Measurements from ENCODE around the gene PPARD.

The PPARD gene

DNA sequence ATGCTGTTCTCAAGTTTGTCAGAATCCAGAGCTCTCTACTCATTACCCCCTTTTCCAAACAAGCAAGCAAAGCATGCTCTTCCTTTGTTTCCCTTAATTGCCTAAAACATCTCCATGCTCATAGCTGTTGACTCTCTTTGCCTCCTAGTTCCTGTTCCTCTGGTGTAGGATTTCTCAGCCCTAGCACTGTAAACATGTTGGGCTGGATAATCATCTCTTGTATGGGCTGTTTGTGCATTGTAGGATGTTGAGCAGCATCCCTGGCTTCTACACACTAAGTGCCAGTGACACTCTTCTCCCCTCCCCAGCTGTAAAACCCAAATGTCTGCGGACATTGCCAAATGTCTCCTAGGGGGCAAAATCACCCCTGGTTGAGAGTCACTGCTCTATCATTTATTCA is 14.0 kb downstream of the PPARD start:
- H3K9ac ChIP-seq (ENCODE audit: low read depth in 1 of 2, low read length in 2 of 2): no peak overlapping the region
- no peaks in the 10 kb centered on the region for H3K27me3 ChIP-seq (ENCODE audit: control insufficient read depth in 1 of 2, insufficient read depth in 2 of 2, low read length in 2 of 2)
- H3K27ac ChIP-seq (ENCODE audit: low read depth, low read length): no peak overlapping the region
- H3K4me3 ChIP-seq (ENCODE audit: low read depth in 1 of 2, low read length in 2 of 2): no peak overlapping the region
- peaks cover 18 to 44% of the 10 kb centered on the region in 2 donors for H3K36me3 ChIP-seq (ENCODE audit: control insufficient read depth in 1 of 2, insufficient read depth in 2 of 2, low read length in 2 of 2)
- H3K9me3 ChIP-seq (ENCODE audit: control insufficient read depth in 1 of 2, low read length in 2 of 2): no peaks in the 10 kb centered on the region
- H3K4me1 ChIP-seq (ENCODE audit: control insufficient read depth in 1 of 2, insufficient read depth in 2 of 2, low read length in 2 of 2): no peaks in the 10 kb centered on the region

DNA sequence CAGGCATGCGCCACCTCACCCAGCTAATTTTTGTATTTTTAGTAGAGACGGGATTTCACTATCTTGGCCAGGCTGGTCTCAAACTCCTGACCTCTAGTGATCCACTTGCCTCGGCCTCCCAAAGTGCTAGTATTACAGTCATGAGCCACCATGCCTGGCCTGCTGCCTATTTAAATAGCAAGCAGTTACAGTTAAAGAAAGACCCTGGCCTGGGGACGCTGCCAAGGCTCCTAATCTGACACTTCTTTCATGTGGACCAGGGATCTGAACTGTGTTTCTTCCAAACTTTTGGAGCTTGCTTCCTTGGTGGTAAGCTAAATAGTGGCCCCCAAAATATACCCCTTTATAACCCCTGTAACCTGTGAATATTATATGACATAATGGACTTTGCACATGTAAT is 15.3 kb downstream of the PPARD start:
- H3K36me3 ChIP-seq (ENCODE audit: control insufficient read depth in 1 of 2, insufficient read depth in 2 of 2, low read length in 2 of 2): peaks cover 15 to 36% of the 10 kb centered on the region in 2 donors
- H3K4me1 ChIP-seq (ENCODE audit: control insufficient read depth in 1 of 2, insufficient read depth in 2 of 2, low read length in 2 of 2): no peaks in the 10 kb centered on the region
- no peaks in the 10 kb centered on the region for H3K27me3 ChIP-seq (ENCODE audit: control insufficient read depth in 1 of 2, insufficient read depth in 2 of 2, low read length in 2 of 2)
- H3K27ac ChIP-seq (ENCODE audit: low read depth, low read length): no peak overlapping the region
- no peak overlapping the region for H3K4me3 ChIP-seq (ENCODE audit: low read depth in 1 of 2, low read length in 2 of 2)
- H3K9me3 ChIP-seq (ENCODE audit: control insufficient read depth in 1 of 2, low read length in 2 of 2): no peaks in the 10 kb centered on the region
- H3K9ac ChIP-seq (ENCODE audit: low read depth in 1 of 2, low read length in 2 of 2): no peak overlapping the region

- Histone ChIP-seq H3K4me3 (ENCODE audit: low read depth in 1 of 2, low read length in 2 of 2) (no peak overlapping the region), H3K27ac (ENCODE audit: low read depth, low read length) (no peak overlapping the region), H3K27me3 (ENCODE audit: control insufficient read depth in 1 of 2, insufficient read depth in 2 of 2, low read length in 2 of 2) (no peaks in the 10 kb centered on the region), H3K36me3 (ENCODE audit: control insufficient read depth in 1 of 2, insufficient read depth in 2 of 2, low read length in 2 of 2) (peaks cover 11 to 32% of the 10 kb centered on the region in 2 donors), H3K9me3 (ENCODE audit: control insufficient read depth in 1 of 2, low read length in 2 of 2) (no peaks in the 10 kb centered on the region), H3K4me1 (ENCODE audit: control insufficient read depth in 1 of 2, insufficient read depth in 2 of 2, low read length in 2 of 2) (no peaks in the 10 kb centered on the region), H3K9ac (ENCODE audit: low read depth in 1 of 2, low read length in 2 of 2) (no peak overlapping the region)
Measured at GRCh38 chr6:35358086-35358485, 15.7 kb downstream of the PPARD start.

- H3K4me3 ChIP-seq (ENCODE audit: low read depth in 1 of 2, low read length in 2 of 2): no peak overlapping the region
- peaks cover 10 to 26% of the 10 kb centered on the region in 2 donors for H3K36me3 ChIP-seq (ENCODE audit: control insufficient read depth in 1 of 2, insufficient read depth in 2 of 2, low read length in 2 of 2)
- H3K27me3 ChIP-seq (ENCODE audit: control insufficient read depth in 1 of 2, insufficient read depth in 2 of 2, low read length in 2 of 2): no peaks in the 10 kb centered on the region
- H3K4me1 ChIP-seq (ENCODE audit: control insufficient read depth in 1 of 2, insufficient read depth in 2 of 2, low read length in 2 of 2): no peaks in the 10 kb centered on the region
- H3K9me3 ChIP-seq (ENCODE audit: control insufficient read depth in 1 of 2, low read length in 2 of 2): no peaks in the 10 kb centered on the region
- no peak overlapping the region for H3K9ac ChIP-seq (ENCODE audit: low read depth in 1 of 2, low read length in 2 of 2)
- H3K27ac ChIP-seq (ENCODE audit: low read depth, low read length): no peak overlapping the region
Measured at GRCh38 chr6:35359346-35359743, 17.0 kb downstream of the PPARD start.

- H3K27me3 ChIP-seq (ENCODE audit: control insufficient read depth in 1 of 2, insufficient read depth in 2 of 2, low read length in 2 of 2): no peaks in the 10 kb centered on the region
- H3K27ac ChIP-seq (ENCODE audit: low read depth, low read length): no peak overlapping the region
- no peaks in the 10 kb centered on the region for H3K9me3 ChIP-seq (ENCODE audit: control insufficient read depth in 1 of 2, low read length in 2 of 2)
- no peaks in the 10 kb centered on the region for H3K4me1 ChIP-seq (ENCODE audit: control insufficient read depth in 1 of 2, insufficient read depth in 2 of 2, low read length in 2 of 2)
- H3K4me3 ChIP-seq (ENCODE audit: low read depth in 1 of 2, low read length in 2 of 2): no peak overlapping the region
- H3K9ac ChIP-seq (ENCODE audit: low read depth in 1 of 2, low read length in 2 of 2): no peak overlapping the region
- peaks cover 10 to 26% of the 10 kb centered on the region in 2 donors for H3K36me3 ChIP-seq (ENCODE audit: control insufficient read depth in 1 of 2, insufficient read depth in 2 of 2, low read length in 2 of 2)
Measured at GRCh38 chr6:35359744-35360348, 17.5 kb downstream of the PPARD start.

- Histone ChIP-seq H3K9ac (ENCODE audit: low read depth in 1 of 2, low read length in 2 of 2) (no peak overlapping the region), H3K27ac (ENCODE audit: low read depth, low read length) (no peak overlapping the region), H3K36me3 (ENCODE audit: control insufficient read depth in 1 of 2, insufficient read depth in 2 of 2, low read length in 2 of 2) (peaks cover 10 to 26% of the 10 kb centered on the region in 2 donors), H3K4me1 (ENCODE audit: control insufficient read depth in 1 of 2, insufficient read depth in 2 of 2, low read length in 2 of 2) (no peaks in the 10 kb centered on the region), H3K4me3 (ENCODE audit: low read depth in 1 of 2, low read length in 2 of 2) (no peak overlapping the region), H3K27me3 (ENCODE audit: control insufficient read depth in 1 of 2, insufficient read depth in 2 of 2, low read length in 2 of 2) (no peaks in the 10 kb centered on the region), H3K9me3 (ENCODE audit: control insufficient read depth in 1 of 2, low read length in 2 of 2) (no peaks in the 10 kb centered on the region)
Measured at GRCh38 chr6:35360349-35361138, 18.2 kb downstream of the PPARD start.

DNA sequence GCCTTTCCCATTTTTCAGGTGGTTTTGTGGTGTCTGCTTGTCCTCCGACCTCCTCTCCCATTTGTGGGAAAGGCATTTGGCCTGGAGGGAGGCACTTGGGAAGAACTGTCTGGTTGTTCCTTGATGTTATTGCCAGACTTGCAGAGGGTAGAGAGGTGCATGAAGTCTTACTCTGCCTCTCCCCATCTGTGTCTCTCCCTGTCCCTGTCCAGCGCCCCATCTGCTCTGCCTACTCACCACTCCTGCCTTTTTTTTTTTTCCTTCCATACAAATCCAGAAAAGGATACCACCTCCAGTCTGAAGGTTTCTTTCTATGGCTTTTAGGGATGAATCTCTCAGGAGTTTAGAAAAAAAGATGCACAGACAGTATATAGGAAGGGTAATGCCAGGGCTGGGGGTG is 19.8 kb downstream of the PPARD start:
- no peak overlapping the region for H3K27ac ChIP-seq (ENCODE audit: low read depth, low read length)
- no peaks in the 10 kb centered on the region for H3K4me1 ChIP-seq (ENCODE audit: control insufficient read depth in 1 of 2, insufficient read depth in 2 of 2, low read length in 2 of 2)
- no peaks in the 10 kb centered on the region for H3K9me3 ChIP-seq (ENCODE audit: control insufficient read depth in 1 of 2, low read length in 2 of 2)
- peaks cover 0 to 13% of the 10 kb centered on the region in 2 donors for H3K36me3 ChIP-seq (ENCODE audit: control insufficient read depth in 1 of 2, insufficient read depth in 2 of 2, low read length in 2 of 2)
- no peak overlapping the region for H3K9ac ChIP-seq (ENCODE audit: low read depth in 1 of 2, low read length in 2 of 2)
- no peaks in the 10 kb centered on the region for H3K27me3 ChIP-seq (ENCODE audit: control insufficient read depth in 1 of 2, insufficient read depth in 2 of 2, low read length in 2 of 2)
- no peak overlapping the region for H3K4me3 ChIP-seq (ENCODE audit: low read depth in 1 of 2, low read length in 2 of 2)

DNA sequence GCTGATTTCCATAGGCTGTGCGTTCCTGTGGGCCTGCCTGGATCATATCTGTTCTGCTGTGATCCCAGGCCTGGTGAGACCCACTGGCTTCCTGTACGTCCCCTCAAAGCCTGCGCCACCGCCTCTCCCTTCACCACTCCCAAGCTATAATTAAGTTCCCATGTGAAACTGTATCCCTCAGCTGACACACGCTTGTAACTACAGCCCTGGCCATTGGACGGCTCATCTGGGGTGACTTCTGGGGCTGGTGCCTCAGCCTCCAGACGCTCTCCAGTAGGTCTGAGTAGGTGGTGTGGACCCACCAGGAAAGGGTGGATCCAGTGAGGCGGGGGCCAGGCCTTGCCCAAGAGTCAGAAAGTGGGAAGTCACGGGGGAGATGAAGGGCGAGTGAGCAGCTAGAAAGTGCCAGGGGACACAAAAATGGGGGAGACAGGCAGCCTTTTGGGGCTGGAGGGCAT is 21.0 kb downstream of the PPARD start:
- H3K4me3 ChIP-seq (ENCODE audit: low read depth in 1 of 2, low read length in 2 of 2): no peak overlapping the region
- H3K27ac ChIP-seq (ENCODE audit: low read depth, low read length): no peak overlapping the region
- H3K9ac ChIP-seq (ENCODE audit: low read depth in 1 of 2, low read length in 2 of 2): no peak overlapping the region
- no peaks in the 10 kb centered on the region for H3K9me3 ChIP-seq (ENCODE audit: control insufficient read depth in 1 of 2, low read length in 2 of 2)
- H3K36me3 ChIP-seq (ENCODE audit: control insufficient read depth in 1 of 2, insufficient read depth in 2 of 2, low read length in 2 of 2): peaks cover 0 to 17% of the 10 kb centered on the region in 2 donors
- peaks cover 0 to 2% of the 10 kb centered on the region in 2 donors for H3K4me1 ChIP-seq (ENCODE audit: control insufficient read depth in 1 of 2, insufficient read depth in 2 of 2, low read length in 2 of 2)
- no peaks in the 10 kb centered on the region for H3K27me3 ChIP-seq (ENCODE audit: control insufficient read depth in 1 of 2, insufficient read depth in 2 of 2, low read length in 2 of 2)

GRCh38 chr6:35365594-35366203 is 23.3 kb downstream of the PPARD start:
- H3K27ac ChIP-seq (ENCODE audit: low read depth, low read length): no peak overlapping the region
- no peak overlapping the region for H3K9ac ChIP-seq (ENCODE audit: low read depth in 1 of 2, low read length in 2 of 2)
- no peak overlapping the region for H3K4me3 ChIP-seq (ENCODE audit: low read depth in 1 of 2, low read length in 2 of 2)
- H3K4me1 ChIP-seq (ENCODE audit: control insufficient read depth in 1 of 2, insufficient read depth in 2 of 2, low read length in 2 of 2): peaks cover 18 to 24% of the 10 kb centered on the region in 2 donors
- peaks cover 0 to 7% of the 10 kb centered on the region in 2 donors for H3K36me3 ChIP-seq (ENCODE audit: control insufficient read depth in 1 of 2, insufficient read depth in 2 of 2, low read length in 2 of 2)
- no peaks in the 10 kb centered on the region for H3K9me3 ChIP-seq (ENCODE audit: control insufficient read depth in 1 of 2, low read length in 2 of 2)
- no peaks in the 10 kb centered on the region for H3K27me3 ChIP-seq (ENCODE audit: control insufficient read depth in 1 of 2, insufficient read depth in 2 of 2, low read length in 2 of 2)

DNA sequence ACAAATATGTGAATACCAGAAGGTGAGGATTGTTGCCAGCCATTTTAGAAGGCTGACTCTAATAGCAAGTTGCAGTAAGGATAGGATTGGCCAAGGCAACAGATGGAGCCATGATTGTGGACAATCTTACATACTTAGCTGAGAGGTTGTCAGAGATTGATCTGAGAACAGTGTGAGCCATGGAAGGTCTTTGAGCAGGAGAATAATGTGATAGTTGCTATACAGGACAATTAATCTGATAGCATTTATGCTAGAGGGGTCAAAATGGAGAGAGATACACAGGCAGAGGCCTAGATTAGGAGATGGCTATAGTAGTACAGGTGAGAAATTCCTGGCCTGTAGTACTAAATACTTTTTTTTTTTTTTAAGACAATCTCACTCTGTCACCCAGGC is 23.8 kb downstream of the PPARD start:
- Histone ChIP-seq H3K27ac (ENCODE audit: low read depth, low read length) (no peak overlapping the region), H3K4me3 (ENCODE audit: low read depth in 1 of 2, low read length in 2 of 2) (no peak overlapping the region), H3K9ac (ENCODE audit: low read depth in 1 of 2, low read length in 2 of 2) (no peak overlapping the region), H3K36me3 (ENCODE audit: control insufficient read depth in 1 of 2, insufficient read depth in 2 of 2, low read length in 2 of 2) (peaks cover 0 to 7% of the 10 kb centered on the region in 2 donors), H3K4me1 (ENCODE audit: control insufficient read depth in 1 of 2, insufficient read depth in 2 of 2, low read length in 2 of 2) (peaks cover 23 to 29% of the 10 kb centered on the region in 2 donors), H3K9me3 (ENCODE audit: control insufficient read depth in 1 of 2, low read length in 2 of 2) (no peaks in the 10 kb centered on the region), H3K27me3 (ENCODE audit: control insufficient read depth in 1 of 2, insufficient read depth in 2 of 2, low read length in 2 of 2) (no peaks in the 10 kb centered on the region)
